PC-9 (cell line): ENCODE data around the gene CTSE. TPM values are rescaled to one million over a fixed set of nuclear protein-coding genes. Genes with fewer than 3 reads are reported as not detected.
A peak's percentile ranks its signal among the peaks of the same experiment; 100 is the strongest.

ENCODE experiments used
- BruUV-seq: library from RNA; stranded (reverse); fragments of 400-500 nt; replicated peaks from 2 replicates; lab custom pipeline; 2021; lab: Mats Ljungman, UMichigan
- CTCF ChIA-PET: fragments of 300-600 bp; sonication (Branson Sonifier 250); formaldehyde crosslinking; loops from one replicate; lab custom pipeline; 2022; ENCODE audit warnings: antibody characterized with exemption; lab: Charles Lee
- POLR2A ChIA-PET: fragments of 300-600 bp; sonication (Branson Sonifier 250); formaldehyde crosslinking; loops from one replicate; lab custom pipeline; 2022; ENCODE audit warnings: antibody characterized with exemption; ENCODE audit not compliant: unreplicated experiment; lab: Charles Lee
- DNase-seq, 2 experiments: peaks; one replicate each; pipeline versions ENCODE4 v3.0.0 to v3.0.0-alpha.2; 2015 to 2022; ENCODE audit warnings: mixed read lengths in 1 of 2
- H2AFZ ChIP-seq: fragments of 200-600 bp; sonication (generic); 2 replicates; pipeline ENCODE4 v1.8.1; 2017; ENCODE audit warnings: antibody characterized with exemption
- H3F3A ChIP-seq: fragments of 200-600 bp; sonication (generic); 2 replicates; pipeline ENCODE4 v1.8.1; 2017; ENCODE audit warnings: antibody characterized with exemption, mild to moderate bottlenecking, low read depth; ENCODE audit not compliant: insufficient read depth
- H3K27ac ChIP-seq: fragments of 200-600 bp; sonication (generic); 2 replicates; pipeline ENCODE4 v1.6.1; 2016; ENCODE audit warnings: mixed run types
- H3K27me3 ChIP-seq: fragments of 200-600 bp; sonication (generic); 2 replicates; pipeline ENCODE4 v1.6.1; 2016; ENCODE audit warnings: low read depth, mixed run types; ENCODE audit not compliant: insufficient read depth
- H3K36me3 ChIP-seq: fragments of 200-600 bp; sonication (generic); 2 replicates; pipeline ENCODE4 v1.6.1; 2016; ENCODE audit warnings: low read depth, mixed run types
- H3K4me1 ChIP-seq: fragments of 200-600 bp; sonication (generic); replicated peaks from 2 replicates; pipeline ENCODE4 v1.6.1; 2016; ENCODE audit warnings: mixed run types; ENCODE audit not compliant: insufficient read depth
- H3K4me2 ChIP-seq: fragments of 200-600 bp; sonication (generic); 2 replicates; pipeline ENCODE4 v1.6.1; 2017; ENCODE audit warnings: mixed run types
- H3K4me3 ChIP-seq: fragments of 200-600 bp; sonication (generic); 2 replicates; pipeline ENCODE4 v1.6.1; 2016; ENCODE audit warnings: mixed run types
- H3K79me2 ChIP-seq: fragments of 200-600 bp; sonication (generic); 2 replicates; pipeline ENCODE4 v1.6.1; 2017; ENCODE audit warnings: low read depth, mixed run types
- H3K9me2 ChIP-seq: fragments of 200-600 bp; sonication (generic); 2 replicates; pipeline ENCODE4 v1.8.1; 2017; ENCODE audit warnings: mild to moderate bottlenecking; ENCODE audit not compliant: insufficient read depth
- H3K9me3 ChIP-seq: fragments of 200-600 bp; sonication (generic); 2 replicates; pipeline ENCODE4 v1.8.1; 2016; ENCODE audit warnings: low read depth; ENCODE audit not compliant: insufficient read depth
- H4K20me1 ChIP-seq: fragments of 200-600 bp; sonication (generic); 2 replicates; pipeline ENCODE4 v1.8.1; 2017; ENCODE audit not compliant: insufficient read depth
- CTCF ChIP-seq: fragments of 200-600 bp; sonication (generic); conservative IDR thresholded peaks from 2 replicates; pipeline ENCODE4 v1.6.1; 2017; ENCODE audit warnings: mixed run types, antibody characterized with exemption, mild to moderate bottlenecking, moderate library complexity
- EZH2 ChIP-seq: fragments of 200-600 bp; sonication (generic); IDR thresholded peaks from 2 replicates; pipeline ENCODE4 v1.8.0; 2017; ENCODE audit warnings: antibody characterized with exemption, low read depth
- intact Hi-C: fragments of 100-400 bp; cut with micrococcal nuclease; formaldehyde crosslinking; loops from one replicate; pipeline ENCODE4 v1.10.0; 2022; ENCODE audit not compliant: unreplicated experiment
- total RNA-seq: library from RNA; stranded (reverse); gene quantifications from 2 replicates; pipeline ENCODE4 v1.2.3, GENCODE V29; 2021

CTSE gene
- total RNA-seq, 1 experiment from 2014 or later: 1.2 TPM

- H3K36me3 ChIP-seq: no peaks in the 10 kb centered on the region
- intact Hi-C loops: loop anchor here (1.0 to 2.0 kb wide), 3 partner anchors 58 to 312 kb away; no protein-coding TSS in a partner anchor
- H3K79me2 ChIP-seq: no peaks in the 10 kb centered on the region
- CTCF ChIA-PET: interaction anchor here (0.5 to 3.2 kb wide), 18 partner anchors 9 to 569 kb away, joined by 3 to 79 read pairs (median 4); partner anchors contain the start of genes SLC26A9 and SLC41A1
- peaks cover 3% of the 10 kb centered on the region; the same call in 1 of the 2 replicates for H3K9me3 ChIP-seq
- POLR2A ChIA-PET: no interaction called here
- H2AFZ ChIP-seq: no peak overlapping the region
- H4K20me1 ChIP-seq: no peaks in the 10 kb centered on the region
- no peaks in the 10 kb centered on the region for H3K9me2 ChIP-seq
- no peak overlapping the region for H3K4me2 ChIP-seq
- H3K27ac ChIP-seq: no peak overlapping the region
- no peaks in the 10 kb centered on the region for H3K27me3 ChIP-seq
- peaks cover 31% of the 10 kb centered on the region for H3F3A ChIP-seq
- H3K4me3 ChIP-seq: no peak overlapping the region
- BruUV-seq: no TSS peak
- H3K4me1 ChIP-seq: peaks cover 32% of the 10 kb centered on the region
- DNase-seq: peak in 1 of 2 experiments; percentile 43
- TF ChIP-seq CTCF (no peak), EZH2 (no peak)
Observed at GRCh38 chr1:205976708-205977401, 46.8 kb downstream of the CTSE start.

GRCh38 chr1:205976036-205976435 is 47.7 kb downstream of the CTSE start:
- Histone ChIP-seq H3K36me3 (no peaks in the 10 kb centered on the region), H3K4me1 (peaks cover 37% of the 10 kb centered on the region), H3K27me3 (no peaks in the 10 kb centered on the region), H3K4me2 (peak overlapping the region; percentile 9; the same call in 1 of the 2 replicates), H3K9me2 (no peaks in the 10 kb centered on the region; the same call in 1 of the 2 replicates), H3K27ac (no peak overlapping the region), H4K20me1 (no peaks in the 10 kb centered on the region), H3F3A (peaks cover 39% of the 10 kb centered on the region), H3K4me3 (no peak overlapping the region), H3K79me2 (no peaks in the 10 kb centered on the region), H2AFZ (no peak overlapping the region), H3K9me3 (peaks cover 3% of the 10 kb centered on the region; the same call in 1 of the 2 replicates)
- no peak for TF ChIP-seq CTCF
- no peak for TF ChIP-seq EZH2
- no TSS peak for BruUV-seq
- ChIA-PET POLR2A (no interaction called here), CTCF (interaction anchor here (1.7 to 3.2 kb wide), 2 partner anchors 54 to 58 kb away, joined by 7 to 79 read pairs; no protein-coding TSS in a partner anchor)
- intact Hi-C loops: loop anchor here (2.0 kb wide), 1 partner anchor 311 kb away; no protein-coding TSS in a partner anchor
- DNase-seq: no peak

GRCh38 chr1:205975387-205975998 is 48.2 kb downstream of the CTSE start:
- H3K27ac ChIP-seq: no peak overlapping the region
- H3K36me3 ChIP-seq: no peaks in the 10 kb centered on the region
- peak overlapping the region; percentile 9; the same call in 1 of the 2 replicates for H3K4me2 ChIP-seq
- H3K9me2 ChIP-seq: no peaks in the 10 kb centered on the region; the same call in 1 of the 2 replicates
- H3F3A ChIP-seq: peaks cover 45% of the 10 kb centered on the region
- no peaks in the 10 kb centered on the region for H3K27me3 ChIP-seq
- no TSS peak for BruUV-seq
- no peaks in the 10 kb centered on the region for H4K20me1 ChIP-seq
- TF ChIP-seq EZH2 (no peak), CTCF (no peak)
- H3K4me1 ChIP-seq: peaks cover 42% of the 10 kb centered on the region
- intact Hi-C loops: no loop called here
- ChIA-PET POLR2A (no interaction called here), CTCF (interaction anchor here (3.2 kb wide), 1 partner anchor 57 kb away, joined by 79 read pairs; no protein-coding TSS in a partner anchor)
- H3K9me3 ChIP-seq: peaks cover 3% of the 10 kb centered on the region; the same call in 1 of the 2 replicates
- no peaks in the 10 kb centered on the region for H3K79me2 ChIP-seq
- H3K4me3 ChIP-seq: no peak overlapping the region
- no peak overlapping the region for H2AFZ ChIP-seq
- DNase-seq: peak; percentile 23 to 61
